ENCODE measurements around the gene POMZP3.
"Not testable (repeated sequence)": the region's sequence is repeated elsewhere in the genome, so short reads cannot be mapped to it uniquely, and the experiment has no call there.

Gene POMZP3

GRCh38 chr7:76598590-76599264 is 28.4 kb downstream of the POMZP3 start:
- H3K9me3 ChIP-seq (replicated peaks in 1 of 2; ENCODE audit: control insufficient read depth in 2 of 2, insufficient read depth in 1 of 2, low read depth in 1 of 2, low read length in 2 of 2); H3K4me3 ChIP-seq (ENCODE audit: low read length in 2 of 2); H3K4me1 ChIP-seq (ENCODE audit: control insufficient read depth in 2 of 2, insufficient read depth in 1 of 2, low read depth in 1 of 2, low read length in 2 of 2); H3K18ac ChIP-seq (ENCODE audit: low read length); H3K4me2 ChIP-seq (ENCODE audit: insufficient read depth, low read length, poor library complexity, severe bottlenecking); H3K36me3 ChIP-seq (replicated peaks in 1 of 2; ENCODE audit: control insufficient read depth in 2 of 2, insufficient read depth in 2 of 2, low read length in 2 of 2); DNase-seq (ENCODE audit: low spot score); H3K9ac ChIP-seq (ENCODE audit: low read depth, low read length, poor library complexity); H2BK15ac ChIP-seq (ENCODE audit: low read length); H2BK12ac ChIP-seq (ENCODE audit: low read length); H2AK5ac ChIP-seq (ENCODE audit: low read depth, low read length); H3K79me1 ChIP-seq (ENCODE audit: low read depth, low read length); H3K27me3 ChIP-seq (ENCODE audit: control insufficient read depth in 3 of 3, insufficient read depth in 3 of 3, low read depth in 1 of 3, low read length in 3 of 3); H3K14ac ChIP-seq (ENCODE audit: low read length); H2BK5ac ChIP-seq (ENCODE audit: low read length); H2BK120ac ChIP-seq (ENCODE audit: low read depth, low read length); H4K91ac ChIP-seq (ENCODE audit: low read depth, low read length, poor library complexity); H3K23ac ChIP-seq (ENCODE audit: low read depth, low read length, poor library complexity); H4K8ac ChIP-seq (ENCODE audit: low read depth, low read length); H2AFZ ChIP-seq (ENCODE audit: low read length); H3K27ac ChIP-seq (replicated peaks; ENCODE audit: low read length); H3K4ac ChIP-seq (ENCODE audit: low read length): not testable (repeated sequence)

GRCh38 chr7:76597288-76597687 is 29.8 kb downstream of the POMZP3 start:
- not testable (repeated sequence) for H3K18ac ChIP-seq (ENCODE audit: low read length); H3K4me1 ChIP-seq (ENCODE audit: control insufficient read depth in 2 of 2, insufficient read depth in 1 of 2, low read depth in 1 of 2, low read length in 2 of 2); H3K4me2 ChIP-seq (ENCODE audit: insufficient read depth, low read length, poor library complexity, severe bottlenecking); H3K4ac ChIP-seq (ENCODE audit: low read length); H2BK15ac ChIP-seq (ENCODE audit: low read length); H2BK5ac ChIP-seq (ENCODE audit: low read length); H3K9ac ChIP-seq (ENCODE audit: low read depth, low read length, poor library complexity); H3K9me3 ChIP-seq (replicated peaks in 1 of 2; ENCODE audit: control insufficient read depth in 2 of 2, insufficient read depth in 1 of 2, low read depth in 1 of 2, low read length in 2 of 2); DNase-seq (ENCODE audit: low spot score); H3K27me3 ChIP-seq (ENCODE audit: control insufficient read depth in 3 of 3, insufficient read depth in 3 of 3, low read depth in 1 of 3, low read length in 3 of 3); H4K8ac ChIP-seq (ENCODE audit: low read depth, low read length); H3K36me3 ChIP-seq (replicated peaks in 1 of 2; ENCODE audit: control insufficient read depth in 2 of 2, insufficient read depth in 2 of 2, low read length in 2 of 2); H2AK5ac ChIP-seq (ENCODE audit: low read depth, low read length); H2BK120ac ChIP-seq (ENCODE audit: low read depth, low read length); H4K91ac ChIP-seq (ENCODE audit: low read depth, low read length, poor library complexity); H2AFZ ChIP-seq (ENCODE audit: low read length); H3K23ac ChIP-seq (ENCODE audit: low read depth, low read length, poor library complexity); H3K79me1 ChIP-seq (ENCODE audit: low read depth, low read length); H3K4me3 ChIP-seq (ENCODE audit: low read length in 2 of 2); H2BK12ac ChIP-seq (ENCODE audit: low read length); H3K14ac ChIP-seq (ENCODE audit: low read length); H3K27ac ChIP-seq (replicated peaks; ENCODE audit: low read length)
- no CpG with 5 or more reads among the region's 1 CpG for WGBS, 2 donors (ENCODE audit: extremely low coverage in 2 of 2, insufficient read length in 2 of 2, insufficient replicate concordance in 1 of 2)

GRCh38 chr7:76592694-76593093 is 34.4 kb downstream of the POMZP3 start:
- not testable (repeated sequence) for H4K8ac ChIP-seq (ENCODE audit: low read depth, low read length); H3K4me1 ChIP-seq (ENCODE audit: control insufficient read depth in 2 of 2, insufficient read depth in 1 of 2, low read depth in 1 of 2, low read length in 2 of 2); H2AK5ac ChIP-seq (ENCODE audit: low read depth, low read length); H3K4ac ChIP-seq (ENCODE audit: low read length); H3K14ac ChIP-seq (ENCODE audit: low read length); H3K9ac ChIP-seq (ENCODE audit: low read depth, low read length, poor library complexity); H2BK5ac ChIP-seq (ENCODE audit: low read length); H2BK15ac ChIP-seq (ENCODE audit: low read length); H3K4me3 ChIP-seq (ENCODE audit: low read length in 2 of 2); H2BK12ac ChIP-seq (ENCODE audit: low read length); H3K4me2 ChIP-seq (ENCODE audit: insufficient read depth, low read length, poor library complexity, severe bottlenecking); H3K27me3 ChIP-seq (ENCODE audit: control insufficient read depth in 3 of 3, insufficient read depth in 3 of 3, low read depth in 1 of 3, low read length in 3 of 3); H3K18ac ChIP-seq (ENCODE audit: low read length); H3K79me1 ChIP-seq (ENCODE audit: low read depth, low read length); H3K23ac ChIP-seq (ENCODE audit: low read depth, low read length, poor library complexity); H3K27ac ChIP-seq (replicated peaks; ENCODE audit: low read length); DNase-seq (ENCODE audit: low spot score); H2AFZ ChIP-seq (ENCODE audit: low read length); H3K9me3 ChIP-seq (replicated peaks in 1 of 2; ENCODE audit: control insufficient read depth in 2 of 2, insufficient read depth in 1 of 2, low read depth in 1 of 2, low read length in 2 of 2); H3K36me3 ChIP-seq (replicated peaks in 1 of 2; ENCODE audit: control insufficient read depth in 2 of 2, insufficient read depth in 2 of 2, low read length in 2 of 2); H2BK120ac ChIP-seq (ENCODE audit: low read depth, low read length); H4K91ac ChIP-seq (ENCODE audit: low read depth, low read length, poor library complexity)
- WGBS, 2 donors (ENCODE audit: extremely low coverage in 2 of 2, insufficient read length in 2 of 2, insufficient replicate concordance in 1 of 2), result no CpG with 5 or more reads among the region's 2 CpGs

GRCh38 chr7:76591602-76592304 is 35.3 kb downstream of the POMZP3 start:
- H2BK120ac ChIP-seq (ENCODE audit: low read depth, low read length); H3K4me3 ChIP-seq (ENCODE audit: low read length in 2 of 2); H2BK15ac ChIP-seq (ENCODE audit: low read length); H2BK5ac ChIP-seq (ENCODE audit: low read length); H2AK5ac ChIP-seq (ENCODE audit: low read depth, low read length); H3K14ac ChIP-seq (ENCODE audit: low read length); H4K8ac ChIP-seq (ENCODE audit: low read depth, low read length); H3K18ac ChIP-seq (ENCODE audit: low read length); H3K36me3 ChIP-seq (replicated peaks in 1 of 2; ENCODE audit: control insufficient read depth in 2 of 2, insufficient read depth in 2 of 2, low read length in 2 of 2); H3K4me1 ChIP-seq (ENCODE audit: control insufficient read depth in 2 of 2, insufficient read depth in 1 of 2, low read depth in 1 of 2, low read length in 2 of 2); H3K9ac ChIP-seq (ENCODE audit: low read depth, low read length, poor library complexity); H2BK12ac ChIP-seq (ENCODE audit: low read length); H3K23ac ChIP-seq (ENCODE audit: low read depth, low read length, poor library complexity); H3K27ac ChIP-seq (replicated peaks; ENCODE audit: low read length); H3K27me3 ChIP-seq (ENCODE audit: control insufficient read depth in 3 of 3, insufficient read depth in 3 of 3, low read depth in 1 of 3, low read length in 3 of 3); H3K4me2 ChIP-seq (ENCODE audit: insufficient read depth, low read length, poor library complexity, severe bottlenecking); DNase-seq (ENCODE audit: low spot score); H3K9me3 ChIP-seq (replicated peaks in 1 of 2; ENCODE audit: control insufficient read depth in 2 of 2, insufficient read depth in 1 of 2, low read depth in 1 of 2, low read length in 2 of 2); H2AFZ ChIP-seq (ENCODE audit: low read length); H3K79me1 ChIP-seq (ENCODE audit: low read depth, low read length); H4K91ac ChIP-seq (ENCODE audit: low read depth, low read length, poor library complexity); H3K4ac ChIP-seq (ENCODE audit: low read length): not testable (repeated sequence)
- WGBS, 2 donors (ENCODE audit: extremely low coverage in 2 of 2, insufficient read length in 2 of 2, insufficient replicate concordance in 1 of 2), result no CpG with 5 or more reads among the region's 2 CpGs
